Gastrocnemius medialis (tissue), 4 donors: Measurements from ENCODE around the gene RESP18.

Experiments
- POLR2A ChIP-seq, 2 donors: fragments of 450-650 bp; IDR thresholded peaks; one replicate each; pipeline ENCODE4 v1.6.1; 2017; ENCODE audit warnings: antibody characterized with exemption in 2 of 2, mild to moderate bottlenecking in 2 of 2, moderate library complexity in 2 of 2
- TF ChIP-seq, protein P1 (sequence below), 5 experiments: fragments of 450-650 bp in 3 of 5; fragments of 200-600 bp in 2 of 5; sonication (generic) in 2 of 5; IDR thresholded peaks in 4 of 5; conservative IDR thresholded peaks in 1 of 5; 1 replicate in 4 of 5; 2 replicates in 1 of 5; pipeline ENCODE4 v1.5.1; 2016 to 2019; ENCODE audit warnings: antibody characterized with exemption in 5 of 5, mild to moderate bottlenecking in 3 of 5, moderate library complexity in 3 of 5

GRCh38 chr2:219302412-219302968, 30.1 kb downstream of the RESP18 start:
- no peak for TF ChIP-seq POLR2A (IDR thresholded peaks at IDR 0.05)
- TF ChIP-seq, protein P1, sequence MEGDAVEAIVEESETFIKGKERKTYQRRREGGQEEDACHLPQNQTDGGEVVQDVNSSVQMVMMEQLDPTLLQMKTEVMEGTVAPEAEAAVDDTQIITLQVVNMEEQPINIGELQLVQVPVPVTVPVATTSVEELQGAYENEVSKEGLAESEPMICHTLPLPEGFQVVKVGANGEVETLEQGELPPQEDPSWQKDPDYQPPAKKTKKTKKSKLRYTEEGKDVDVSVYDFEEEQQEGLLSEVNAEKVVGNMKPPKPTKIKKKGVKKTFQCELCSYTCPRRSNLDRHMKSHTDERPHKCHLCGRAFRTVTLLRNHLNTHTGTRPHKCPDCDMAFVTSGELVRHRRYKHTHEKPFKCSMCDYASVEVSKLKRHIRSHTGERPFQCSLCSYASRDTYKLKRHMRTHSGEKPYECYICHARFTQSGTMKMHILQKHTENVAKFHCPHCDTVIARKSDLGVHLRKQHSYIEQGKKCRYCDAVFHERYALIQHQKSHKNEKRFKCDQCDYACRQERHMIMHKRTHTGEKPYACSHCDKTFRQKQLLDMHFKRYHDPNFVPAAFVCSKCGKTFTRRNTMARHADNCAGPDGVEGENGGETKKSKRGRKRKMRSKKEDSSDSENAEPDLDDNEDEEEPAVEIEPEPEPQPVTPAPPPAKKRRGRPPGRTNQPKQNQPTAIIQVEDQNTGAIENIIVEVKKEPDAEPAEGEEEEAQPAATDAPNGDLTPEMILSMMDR (IDR thresholded peaks at IDR 0.05 in 4 of 5, conservative IDR thresholded peaks at IDR 0.05 in 1 of 5): no peak
